COLO668 (cell line): ENCODE data around the gene DYSF.

Source experiments
- DNase-seq: peaks from one replicate; lab custom pipeline; 2025; ENCODE audit not compliant: unreplicated experiment; lab: John Stamatoyannopoulos, UW

Gene DYSF

GRCh38 chr2:71668326-71669057, 215.1 kb downstream of the DYSF start:
- DNase-seq, result no peak

GRCh38 chr2:71669058-71669456, 215.7 kb downstream of the DYSF start:
- no peak for DNase-seq

- DNase-seq, result no peak
Observed at GRCh38 chr2:71669628-71670429, 216.5 kb downstream of the DYSF start.

GRCh38 chr2:71670430-71670795, 217.1 kb downstream of the DYSF start:
- no peak for DNase-seq

GRCh38 chr2:71671203-71671854, 218.0 kb downstream of the DYSF start:
- DNase-seq, result no peak

- DNase-seq, result no peak
Observed at GRCh38 chr2:71671895-71672825, 218.8 kb downstream of the DYSF start.

GRCh38 chr2:71672826-71673795, 219.8 kb downstream of the DYSF start:
- no peak for DNase-seq

GRCh38 chr2:71674158-71674851, 220.9 kb downstream of the DYSF start:
- no peak for DNase-seq

- DNase-seq, result peak; percentile 60
Observed at GRCh38 chr2:71675296-71675695, 221.9 kb downstream of the DYSF start.

- no peak for DNase-seq
Observed at GRCh38 chr2:71678874-71679273, 225.5 kb downstream of the DYSF start.

- DNase-seq, result no peak
Observed at GRCh38 chr2:71679491-71679890, 226.1 kb downstream of the DYSF start.

- DNase-seq, result no peak
Observed at GRCh38 chr2:71680925-71681324, 227.6 kb downstream of the DYSF start.

- no peak for DNase-seq
Observed at GRCh38 chr2:71681626-71682025, 228.3 kb downstream of the DYSF start.

GRCh38 chr2:71682341-71682740, 229.0 kb downstream of the DYSF start:
- DNase-seq, result no peak

- DNase-seq, result peak; percentile 33
Observed at GRCh38 chr2:71683070-71683469, 229.7 kb downstream of the DYSF start.

- no peak for DNase-seq
Observed at GRCh38 chr2:71683666-71684065, 230.3 kb downstream of the DYSF start.

- DNase-seq, result no peak
Observed at GRCh38 chr2:71684226-71685072, 231.1 kb downstream of the DYSF start.
